Hepatocyte (in vitro differentiated cells): ENCODE results near the gene KIRREL1.

Experiments used
- CTCF ChIP-seq: fragments of 200-600 bp; sonication (generic); IDR thresholded peaks from 2 replicates; pipeline ENCODE4 v1.5.1; 2016; ENCODE audit warnings: antibody characterized with exemption, mild to moderate bottlenecking; ENCODE audit not compliant: poor library complexity
- EZH2 ChIP-seq: fragments of 200-600 bp; sonication (generic); IDR thresholded peaks from 2 replicates; pipeline ENCODE4 v1.6.1; 2016; ENCODE audit warnings: antibody characterized with exemption, mild to moderate bottlenecking, borderline replicate concordance
- EZH2phosphoT487 ChIP-seq: fragments of 200-600 bp; sonication (generic); IDR thresholded peaks from one replicate; pipeline ENCODE4 v1.6.1; 2018; ENCODE audit warnings: antibody characterized with exemption, mild to moderate bottlenecking, low read depth, moderate library complexity; ENCODE audit not compliant: unreplicated experiment, severe bottlenecking

GRCh38 chr1:157968946-157969345, 24.5 kb upstream of the KIRREL1 start:
- no peak for TF ChIP-seq CTCF
- no peak for TF ChIP-seq EZH2phosphoT487
- no peak for TF ChIP-seq EZH2
